Fibroblast of lung (primary cell): ENCODE measurements around the gene RSPH4A. TPM values are rescaled to one million over a fixed set of nuclear protein-coding genes. Genes with fewer than 3 reads are reported as not detected.
A peak's percentile ranks its signal among the peaks of the same experiment; 100 is the strongest.

Source experiments
- DNase-seq, 2 donors: peaks; one replicate each; pipeline versions ENCODE4 v3.0.0 to v3.0.0-alpha.2; 2010; ENCODE audit warnings: low read depth in 2 of 2
- H2AFZ ChIP-seq: 2 replicates; pipeline ENCODE4 v1.5.1; 2012; ENCODE audit warnings: low read length, control low read depth, inconsistent platforms
- H3K27ac ChIP-seq: 2 replicates; pipeline ENCODE4 v1.5.1; 2011; ENCODE audit warnings: low read length, control low read depth; ENCODE audit not compliant: insufficient read depth
- H3K27me3 ChIP-seq: 2 replicates; pipeline ENCODE4 v1.5.1; 2011; ENCODE audit warnings: mild to moderate bottlenecking, low read length; ENCODE audit not compliant: control insufficient read depth, insufficient read depth
- H3K36me3 ChIP-seq: 2 replicates; pipeline ENCODE4 v1.5.1; 2011; ENCODE audit warnings: low read length; ENCODE audit not compliant: control insufficient read depth, insufficient read depth
- H3K4me1 ChIP-seq: 2 replicates; pipeline ENCODE4 v1.5.1; 2011; ENCODE audit warnings: low read length; ENCODE audit not compliant: control insufficient read depth, insufficient read depth; ENCODE audit errors: extremely low read depth
- H3K4me2 ChIP-seq: 2 replicates; pipeline ENCODE4 v1.5.1; 2011; ENCODE audit warnings: low read length, control low read depth; ENCODE audit not compliant: insufficient read depth; ENCODE audit errors: extremely low read depth
- H3K4me3 ChIP-seq, 4 experiments: fragments of 200-600 bp in 1 of 4; sonication (generic) in 1 of 4; replicated peaks in 1 of 4; 2 replicates each; pipeline ENCODE4 v1.5.1; 2011 to 2016; ENCODE audit warnings: low read length in 4 of 4, low read depth in 3 of 4, mild to moderate bottlenecking in 3 of 4, control low read depth in 2 of 4, inconsistent platforms in 1 of 4, mixed read lengths in 1 of 4; ENCODE audit not compliant: insufficient read depth in 1 of 4; ENCODE audit errors: control extremely low read depth in 1 of 4
- H3K79me2 ChIP-seq: 2 replicates; pipeline ENCODE4 v1.5.1; 2012; ENCODE audit warnings: mild to moderate bottlenecking, low read length, inconsistent platforms; ENCODE audit not compliant: control insufficient read depth, insufficient read depth
- H3K9ac ChIP-seq: 2 replicates; pipeline ENCODE4 v1.5.1; 2011; ENCODE audit warnings: mild to moderate bottlenecking, low read length, control low read depth; ENCODE audit not compliant: insufficient read depth
- H3K9me3 ChIP-seq: 2 replicates; pipeline ENCODE4 v1.5.1; 2012; ENCODE audit warnings: low read depth, low read length; ENCODE audit not compliant: control insufficient read depth, insufficient read depth
- H4K20me1 ChIP-seq: 2 replicates; pipeline ENCODE4 v1.5.1; 2011; ENCODE audit warnings: low read length; ENCODE audit not compliant: control insufficient read depth, insufficient read depth; ENCODE audit errors: extremely low read depth
- EZH2 ChIP-seq: IDR thresholded peaks from 2 replicates; pipeline ENCODE4 v1.5.1; 2012; ENCODE audit warnings: low read length, control low read depth, mild to moderate bottlenecking; ENCODE audit errors: missing control alignments
- polyA plus RNA-seq, 2 donors: library from polyadenylated mRNA; depleted of rRNA in 1 of 2; stranded (reverse) in 1 of 2; unstranded in 1 of 2; fragments of >200 nt; gene quantifications; 2 replicates each; pipeline ENCODE4 v1.2.1, GENCODE V29; 2011 to 2012; ENCODE audit warnings: missing spikeins in 1 of 2
- total RNA-seq: library from RNA; depleted of rRNA; stranded (reverse); fragments of >200 nt; gene quantifications from 2 replicates; pipeline ENCODE4 v1.2.1, GENCODE V29; 2014
- TF ChIP-seq, protein P1 (sequence below), 2 donors: IDR thresholded peaks in 1 of 2; conservative IDR thresholded peaks in 1 of 2; 1 replicate in 1 of 2; 2 replicates in 1 of 2; pipeline ENCODE4 v1.5.1; 2011 to 2012; ENCODE audit warnings: low read length in 2 of 2, control low read depth in 1 of 2, inconsistent platforms in 1 of 2, low read depth in 1 of 2, mild to moderate bottlenecking in 1 of 2

RSPH4A gene
- total and polyA plus RNA-seq, 2 donors (not counting 1 experiment from before 2014, with no cell fraction given): 0.17 to 0.18 TPM

DNA sequence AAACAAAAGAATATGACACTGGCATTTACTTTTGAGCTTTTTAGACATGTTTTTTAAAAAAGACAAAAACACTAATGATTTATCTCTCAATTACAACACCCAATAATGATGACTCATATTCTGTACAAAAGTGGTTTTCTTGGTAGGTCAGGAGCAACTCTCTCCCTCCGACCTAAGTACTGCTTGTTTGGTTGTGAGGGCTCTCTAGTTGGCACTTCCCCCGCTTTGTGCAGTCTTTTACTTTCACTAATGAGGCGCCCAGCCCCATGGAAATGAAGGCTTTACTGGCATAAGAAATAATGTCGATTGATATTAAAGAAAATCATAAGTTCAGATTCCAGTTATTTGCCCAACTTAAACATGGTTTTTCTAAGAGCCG lies 66.0 kb downstream of the RSPH4A start:
- peak; percentile 68 to 81 for DNase-seq
- TF ChIP-seq, protein P1, sequence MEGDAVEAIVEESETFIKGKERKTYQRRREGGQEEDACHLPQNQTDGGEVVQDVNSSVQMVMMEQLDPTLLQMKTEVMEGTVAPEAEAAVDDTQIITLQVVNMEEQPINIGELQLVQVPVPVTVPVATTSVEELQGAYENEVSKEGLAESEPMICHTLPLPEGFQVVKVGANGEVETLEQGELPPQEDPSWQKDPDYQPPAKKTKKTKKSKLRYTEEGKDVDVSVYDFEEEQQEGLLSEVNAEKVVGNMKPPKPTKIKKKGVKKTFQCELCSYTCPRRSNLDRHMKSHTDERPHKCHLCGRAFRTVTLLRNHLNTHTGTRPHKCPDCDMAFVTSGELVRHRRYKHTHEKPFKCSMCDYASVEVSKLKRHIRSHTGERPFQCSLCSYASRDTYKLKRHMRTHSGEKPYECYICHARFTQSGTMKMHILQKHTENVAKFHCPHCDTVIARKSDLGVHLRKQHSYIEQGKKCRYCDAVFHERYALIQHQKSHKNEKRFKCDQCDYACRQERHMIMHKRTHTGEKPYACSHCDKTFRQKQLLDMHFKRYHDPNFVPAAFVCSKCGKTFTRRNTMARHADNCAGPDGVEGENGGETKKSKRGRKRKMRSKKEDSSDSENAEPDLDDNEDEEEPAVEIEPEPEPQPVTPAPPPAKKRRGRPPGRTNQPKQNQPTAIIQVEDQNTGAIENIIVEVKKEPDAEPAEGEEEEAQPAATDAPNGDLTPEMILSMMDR (conservative IDR thresholded peaks at IDR 0.05 in 1 of 2, IDR thresholded peaks at IDR 0.05 in 1 of 2; ENCODE audit: low read depth in 1 of 2, low read length in 2 of 2): no peak
- no peak for TF ChIP-seq EZH2
- Histone ChIP-seq H3K4me1 (no peaks in the 10 kb centered on the region), H3K9ac (no peak overlapping the region), H3K4me2 (peak overlapping the region; percentile 67), H3K27me3 (no peaks in the 10 kb centered on the region), H3K4me3 (peak overlapping the region; percentile 76 to 97 (median 96)), H2AFZ (no peak overlapping the region), H3K27ac (no peak overlapping the region), H3K36me3 (peaks cover 2% of the 10 kb centered on the region), H3K79me2 (peaks cover 17% of the 10 kb centered on the region), H4K20me1 (no peaks in the 10 kb centered on the region), H3K9me3 (no peaks in the 10 kb centered on the region)

Other genes with a start within 250 kb of the RSPH4A start
- gene DSE, start 245.5 kb upstream of the RSPH4A start, total RNA-seq: 89.2 and 106 TPM in 2 replicates
- gene DSE, start 245.5 kb upstream of the RSPH4A start, polyA plus RNA-seq: 29.0 and 71.0 TPM in 2 replicates
- gene CALHM6, start 155.1 kb upstream of the RSPH4A start, total RNA-seq: 0.33 and 1.0 TPM in 2 replicates
- 0.18 and 1.3 TPM in 2 replicates for gene CALHM6, start 155.1 kb upstream of the RSPH4A start, polyA plus RNA-seq
- 4.1 and 4.4 TPM in 2 replicates for gene CALHM5, start 104.8 kb upstream of the RSPH4A start, total RNA-seq
- 3.2 and 8.3 TPM in 2 replicates for gene CALHM5, start 104.8 kb upstream of the RSPH4A start, polyA plus RNA-seq
- under 0.01 TPM in 2 replicates for gene TRAPPC3L, start 70.8 kb upstream of the RSPH4A start, total RNA-seq
- gene TRAPPC3L, start 70.8 kb upstream of the RSPH4A start, polyA plus RNA-seq: 0.02 and 0.05 TPM in 2 replicates
- not detected in 2 replicates for gene CALHM4, start 62.7 kb upstream of the RSPH4A start, total RNA-seq
- not detected in 2 replicates for gene CALHM4, start 62.7 kb upstream of the RSPH4A start, polyA plus RNA-seq
- gene RWDD1, start 45.0 kb upstream of the RSPH4A start, total RNA-seq: 21.1 and 22.8 TPM in 2 replicates
- gene RWDD1, start 45.0 kb upstream of the RSPH4A start, polyA plus RNA-seq: 53.8 and 60.3 TPM in 2 replicates
- 16.9 and 17.0 TPM in 2 replicates for gene ZUP1, start 52.3 kb downstream of the RSPH4A start, total RNA-seq
- gene ZUP1, start 52.3 kb downstream of the RSPH4A start, polyA plus RNA-seq: 6.7 and 10.0 TPM in 2 replicates
- gene KPNA5, start 64.7 kb downstream of the RSPH4A start, total RNA-seq: 10.0 and 11.6 TPM in 2 replicates
- gene KPNA5, start 64.7 kb downstream of the RSPH4A start, polyA plus RNA-seq: 5.2 and 7.9 TPM in 2 replicates
- gene FAM162B, start 149.2 kb downstream of the RSPH4A start, total RNA-seq: 13.1 and 16.2 TPM in 2 replicates
- gene FAM162B, start 149.2 kb downstream of the RSPH4A start, polyA plus RNA-seq: 8.8 and 35.0 TPM in 2 replicates
- gene GPRC6A, start 212.6 kb downstream of the RSPH4A start, total RNA-seq: not detected in 2 replicates
- not detected in 2 replicates for gene GPRC6A, start 212.6 kb downstream of the RSPH4A start, polyA plus RNA-seq